SK-N-SH (cell line): ENCODE results near the gene DACH1. TPM values are rescaled to one million over a fixed set of nuclear protein-coding genes. Genes with fewer than 3 reads are reported as not detected.

Experiments
- CTCF ChIA-PET: fragments of 300-600, 350-600 bp; formaldehyde crosslinking; extraction: SDS; loops from one replicate; lab custom pipeline; 2021; lab: Yijun Ruan, JAX
- POLR2A ChIA-PET: fragments of 350-600 bp; sonication (Branson Sonifier 250); formaldehyde crosslinking; extraction: SDS; loops from one replicate; lab custom pipeline; 2020; ENCODE audit warnings: antibody characterized with exemption, inconsistent platforms; lab: Yijun Ruan, JAX
- DNase-seq: peaks from one replicate; pipeline ENCODE4 v3.0.0; 2012
- H2AFZ ChIP-seq: fragments of 200-600 bp; sonication (generic); 2 replicates; pipeline ENCODE4 v1.8.1; 2016; ENCODE audit warnings: antibody characterized with exemption, mild to moderate bottlenecking, low read depth
- H3F3A ChIP-seq: fragments of 200-600 bp; sonication (generic); replicated peaks from 2 replicates; pipeline ENCODE3; 2016; ENCODE audit warnings: antibody characterized with exemption, mild to moderate bottlenecking; ENCODE audit not compliant: insufficient read depth
- H3K27ac ChIP-seq, 2 experiments: fragments of 200-500 bp in 1 of 2; fragments of 200-600 bp in 1 of 2; sonication (Bioruptor generic) in 1 of 2; sonication (generic), shearing (Covaris generic) in 1 of 2; 2 replicates each; pipeline versions ENCODE4 v1.5.1 to v1.6.1; 2014 to 2016; ENCODE audit warnings: low read depth in 2 of 2, inconsistent platforms in 1 of 2, low read length in 1 of 2, mild to moderate bottlenecking in 1 of 2, mixed read lengths in 1 of 2
- H3K27me3 ChIP-seq: fragments of 200-600 bp; sonication (generic), shearing (Covaris generic); 2 replicates; pipeline ENCODE4 v1.6.1; 2016; ENCODE audit warnings: mixed run types; ENCODE audit not compliant: insufficient read depth
- H3K36me3 ChIP-seq, 2 experiments: fragments of 200-500 bp in 1 of 2; fragments of 200-600 bp in 1 of 2; sonication (Bioruptor generic) in 1 of 2; sonication (generic) in 1 of 2; replicated peaks in 1 of 2; 2 replicates each; pipeline versions ENCODE3 to v1.5.1; 2014 to 2016; ENCODE audit warnings: low read length in 1 of 2, mild to moderate bottlenecking in 1 of 2; ENCODE audit not compliant: insufficient read depth in 2 of 2, control insufficient read depth in 1 of 2
- H3K4me1 ChIP-seq, 2 experiments: fragments of 200-500 bp in 1 of 2; fragments of 200-600 bp in 1 of 2; sonication (Bioruptor generic) in 1 of 2; sonication (generic), shearing (Covaris generic) in 1 of 2; 2 replicates each; pipeline versions ENCODE4 v1.5.1 to v1.6.1; 2014 to 2016; ENCODE audit warnings: low read depth in 1 of 2, low read length in 1 of 2, mixed run types in 1 of 2; ENCODE audit not compliant: insufficient read depth in 2 of 2, control insufficient read depth in 1 of 2
- H3K4me2 ChIP-seq: fragments of 200-600 bp; sonication (generic), shearing (Covaris generic); 2 replicates; pipeline ENCODE4 v1.6.1; 2017; ENCODE audit warnings: mixed run types
- H3K4me3 ChIP-seq, 2 experiments: fragments of 200-500 bp in 1 of 2; fragments of 200-600 bp in 1 of 2; sonication (Bioruptor generic) in 1 of 2; sonication (generic), shearing (Covaris generic) in 1 of 2; 2 replicates each; pipeline versions ENCODE4 v1.5.1 to v1.8.1; 2014 to 2016; ENCODE audit warnings: low read depth in 2 of 2, inconsistent platforms in 1 of 2, low read length in 1 of 2, mild to moderate bottlenecking in 1 of 2, mixed read lengths in 1 of 2, moderate library complexity in 1 of 2
- H3K79me2 ChIP-seq: fragments of 200-600 bp; sonication (generic); 2 replicates; pipeline ENCODE4 v1.8.1; 2017; ENCODE audit warnings: mild to moderate bottlenecking; ENCODE audit not compliant: insufficient read depth
- H3K9ac ChIP-seq: fragments of 200-600 bp; sonication (generic); 2 replicates; pipeline ENCODE4 v1.6.1; 2017; ENCODE audit warnings: mixed run types
- H3K9me2 ChIP-seq: fragments of 200-600 bp; sonication (generic); 2 replicates; pipeline ENCODE4 v1.6.1; 2017; ENCODE audit warnings: mixed run types
- H3K9me3 ChIP-seq: fragments of 200-600 bp; sonication (generic); 2 replicates; pipeline ENCODE4 v1.6.1; 2017; ENCODE audit warnings: mixed run types, mild to moderate bottlenecking, moderate library complexity
- H4K20me1 ChIP-seq: fragments of 200-600 bp; sonication (generic); 2 replicates; pipeline ENCODE4 v1.6.1; 2017; ENCODE audit warnings: mild to moderate bottlenecking, mixed run types; ENCODE audit not compliant: insufficient read depth
- ELF1 ChIP-seq: IDR thresholded peaks from 2 replicates; pipeline ENCODE4 v1.4.0; 2012
- FOSL2 ChIP-seq: IDR thresholded peaks from 2 replicates; pipeline ENCODE4 v1.4.0; 2012; ENCODE audit warnings: low read depth, mild to moderate bottlenecking, moderate library complexity, borderline replicate concordance
- GABPA ChIP-seq: IDR thresholded peaks from 2 replicates; pipeline ENCODE4 v1.4.0; 2012; ENCODE audit warnings: low read depth, mild to moderate bottlenecking
- NRF1 ChIP-seq: IDR thresholded peaks from 2 replicates; pipeline ENCODE4 v1.6.1; 2012; ENCODE audit warnings: low read depth, mild to moderate bottlenecking, low read length
- TCF12 ChIP-seq: IDR thresholded peaks from 2 replicates; pipeline ENCODE4 v1.4.0; 2012
- TEAD4 ChIP-seq: IDR thresholded peaks from 2 replicates; pipeline ENCODE4 v1.4.0; 2012; ENCODE audit warnings: mild to moderate bottlenecking, borderline replicate concordance; ENCODE audit not compliant: insufficient read depth
- ZBTB33 ChIP-seq: IDR thresholded peaks from 2 replicates; pipeline ENCODE4 v1.4.0; 2012; ENCODE audit warnings: low read depth, borderline replicate concordance
- WGBS: methylation state at CpG from one replicate; pipeline ENCODE4 v1.1.6; 2017; ENCODE audit warnings: low lambda C conversion rate; 5-methylcytosine and 5-hydroxymethylcytosine counted together
- polyA plus RNA-seq, 3 experiments: library from polyadenylated mRNA; depleted of rRNA; stranded (reverse); fragments of >200 nt; gene quantifications; 2 replicates each; pipeline ENCODE4 v1.2.3, GENCODE V29; 2012
- TF ChIP-seq, protein P1 (sequence below): fragments of 150-350 bp; IDR thresholded peaks from 2 replicates; pipeline ENCODE4 v1.6.1; 2017; ENCODE audit warnings: antibody characterized with exemption, low read length, low read depth, borderline replicate concordance
- TF ChIP-seq, protein P2 (sequence below): IDR thresholded peaks from 2 replicates; pipeline ENCODE4; 2012
- TF ChIP-seq, protein P3 (sequence below): IDR thresholded peaks from 2 replicates; pipeline ENCODE4 v1.6.1; 2012; ENCODE audit warnings: mild to moderate bottlenecking, low read depth, low read length, moderate library complexity
- TF ChIP-seq, protein P4 (sequence below): fragments of 150-350 bp; IDR thresholded peaks from 2 replicates; pipeline ENCODE4 v1.6.1; 2016; ENCODE audit warnings: mild to moderate bottlenecking, low read depth, low read length

DACH1 gene
- polyA plus RNA-seq, 1 of the 3 experiments (the other 2 are of a cell fraction): 0.21 TPM

DNA sequence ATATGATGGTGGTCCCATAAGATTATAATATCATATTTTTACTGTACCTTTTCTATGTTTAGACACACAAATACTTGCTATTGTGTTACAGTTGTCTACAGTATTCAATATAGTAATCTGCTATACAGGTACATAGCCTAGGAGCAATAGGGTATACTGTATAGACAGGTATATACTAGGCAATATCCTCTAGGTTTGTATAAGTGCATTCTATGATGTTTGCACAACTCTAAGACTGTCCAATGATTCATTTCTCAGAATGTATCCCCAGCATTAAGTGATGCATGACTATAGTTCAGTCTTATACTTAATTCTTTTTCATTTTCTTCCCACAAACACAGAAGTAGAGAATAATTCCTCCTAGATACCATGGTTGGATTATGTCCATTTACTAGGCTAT, 383.3 kb downstream of the DACH1 start:
- TF ChIP-seq FOSL2: no peak
- no peak for TF ChIP-seq TEAD4
- TF ChIP-seq NRF1: no peak
- TF ChIP-seq, protein P1, sequence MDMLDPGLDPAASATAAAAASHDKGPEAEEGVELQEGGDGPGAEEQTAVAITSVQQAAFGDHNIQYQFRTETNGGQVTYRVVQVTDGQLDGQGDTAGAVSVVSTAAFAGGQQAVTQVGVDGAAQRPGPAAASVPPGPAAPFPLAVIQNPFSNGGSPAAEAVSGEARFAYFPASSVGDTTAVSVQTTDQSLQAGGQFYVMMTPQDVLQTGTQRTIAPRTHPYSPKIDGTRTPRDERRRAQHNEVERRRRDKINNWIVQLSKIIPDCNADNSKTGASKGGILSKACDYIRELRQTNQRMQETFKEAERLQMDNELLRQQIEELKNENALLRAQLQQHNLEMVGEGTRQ: no peak
- TF ChIP-seq, protein P2, sequence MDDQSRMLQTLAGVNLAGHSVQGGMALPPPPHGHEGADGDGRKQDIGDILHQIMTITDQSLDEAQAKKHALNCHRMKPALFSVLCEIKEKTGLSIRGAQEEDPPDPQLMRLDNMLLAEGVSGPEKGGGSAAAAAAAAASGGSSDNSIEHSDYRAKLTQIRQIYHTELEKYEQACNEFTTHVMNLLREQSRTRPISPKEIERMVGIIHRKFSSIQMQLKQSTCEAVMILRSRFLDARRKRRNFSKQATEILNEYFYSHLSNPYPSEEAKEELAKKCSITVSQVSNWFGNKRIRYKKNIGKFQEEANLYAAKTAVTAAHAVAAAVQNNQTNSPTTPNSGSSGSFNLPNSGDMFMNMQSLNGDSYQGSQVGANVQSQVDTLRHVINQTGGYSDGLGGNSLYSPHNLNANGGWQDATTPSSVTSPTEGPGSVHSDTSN: no peak
- no peak overlapping the region for H3K4me2 ChIP-seq
- no peak overlapping the region for H3K4me3 ChIP-seq
- no peaks in the 10 kb centered on the region for H3K79me2 ChIP-seq
- H3K4me1 ChIP-seq: no peaks in the 10 kb centered on the region
- H3K9ac ChIP-seq: no peak overlapping the region
- no peak overlapping the region for H2AFZ ChIP-seq
- no peaks in the 10 kb centered on the region for H3K9me3 ChIP-seq
- CTCF ChIA-PET: interaction anchor here (1.1 kb wide), 1 partner anchor 63 kb away, joined by 3 read pairs; no protein-coding TSS in a partner anchor
- peaks cover 0 to 2% of the 10 kb centered on the region in 2 experiments for H3K36me3 ChIP-seq
- H4K20me1 ChIP-seq: no peaks in the 10 kb centered on the region
- POLR2A ChIA-PET: no interaction called here
- no peaks in the 10 kb centered on the region for H3K9me2 ChIP-seq
- no peaks in the 10 kb centered on the region for H3K27me3 ChIP-seq
- H3K27ac ChIP-seq: no peak overlapping the region
- H3F3A ChIP-seq: no peaks in the 10 kb centered on the region
- DNase-seq: no peak

DNA sequence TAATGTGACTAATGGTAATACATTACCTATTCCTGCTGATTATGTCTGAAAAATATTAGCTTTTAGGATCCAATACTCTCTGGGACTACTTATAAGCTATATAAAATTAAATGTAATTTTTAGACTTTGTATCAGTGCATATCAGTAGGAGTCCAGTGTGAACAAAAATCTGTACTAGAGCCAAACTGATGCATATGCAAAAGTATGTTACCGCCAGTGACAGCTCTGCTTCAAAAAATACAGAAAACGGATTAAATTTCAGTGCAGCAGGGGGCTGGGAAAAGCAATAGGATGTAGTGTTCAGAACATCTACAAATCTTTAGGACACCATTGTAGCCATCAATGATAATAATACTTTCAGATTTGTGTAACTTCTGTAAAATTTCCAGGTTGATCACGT, 385.5 kb downstream of the DACH1 start:
- POLR2A ChIA-PET: no interaction called here
- Histone ChIP-seq H3K9me2 (no peaks in the 10 kb centered on the region), H3K9me3 (no peaks in the 10 kb centered on the region), H3K4me3 (no peak overlapping the region), H3K27ac (no peak overlapping the region), H3K4me1 (no peaks in the 10 kb centered on the region), H3K36me3 (peaks cover 0 to 2% of the 10 kb centered on the region in 2 experiments), H3F3A (no peaks in the 10 kb centered on the region), H2AFZ (no peak overlapping the region), H3K27me3 (no peaks in the 10 kb centered on the region), H3K79me2 (no peaks in the 10 kb centered on the region), H3K4me2 (no peak overlapping the region)
- 81% methylated on average over 3 of the region's 3 CpGs for WGBS
- DNase-seq: no peak
- CTCF ChIA-PET: no interaction called here
- TF ChIP-seq ZBTB33 (no peak), GABPA (no peak), TCF12 (no peak), ELF1 (no peak)
- TF ChIP-seq, protein P3, sequence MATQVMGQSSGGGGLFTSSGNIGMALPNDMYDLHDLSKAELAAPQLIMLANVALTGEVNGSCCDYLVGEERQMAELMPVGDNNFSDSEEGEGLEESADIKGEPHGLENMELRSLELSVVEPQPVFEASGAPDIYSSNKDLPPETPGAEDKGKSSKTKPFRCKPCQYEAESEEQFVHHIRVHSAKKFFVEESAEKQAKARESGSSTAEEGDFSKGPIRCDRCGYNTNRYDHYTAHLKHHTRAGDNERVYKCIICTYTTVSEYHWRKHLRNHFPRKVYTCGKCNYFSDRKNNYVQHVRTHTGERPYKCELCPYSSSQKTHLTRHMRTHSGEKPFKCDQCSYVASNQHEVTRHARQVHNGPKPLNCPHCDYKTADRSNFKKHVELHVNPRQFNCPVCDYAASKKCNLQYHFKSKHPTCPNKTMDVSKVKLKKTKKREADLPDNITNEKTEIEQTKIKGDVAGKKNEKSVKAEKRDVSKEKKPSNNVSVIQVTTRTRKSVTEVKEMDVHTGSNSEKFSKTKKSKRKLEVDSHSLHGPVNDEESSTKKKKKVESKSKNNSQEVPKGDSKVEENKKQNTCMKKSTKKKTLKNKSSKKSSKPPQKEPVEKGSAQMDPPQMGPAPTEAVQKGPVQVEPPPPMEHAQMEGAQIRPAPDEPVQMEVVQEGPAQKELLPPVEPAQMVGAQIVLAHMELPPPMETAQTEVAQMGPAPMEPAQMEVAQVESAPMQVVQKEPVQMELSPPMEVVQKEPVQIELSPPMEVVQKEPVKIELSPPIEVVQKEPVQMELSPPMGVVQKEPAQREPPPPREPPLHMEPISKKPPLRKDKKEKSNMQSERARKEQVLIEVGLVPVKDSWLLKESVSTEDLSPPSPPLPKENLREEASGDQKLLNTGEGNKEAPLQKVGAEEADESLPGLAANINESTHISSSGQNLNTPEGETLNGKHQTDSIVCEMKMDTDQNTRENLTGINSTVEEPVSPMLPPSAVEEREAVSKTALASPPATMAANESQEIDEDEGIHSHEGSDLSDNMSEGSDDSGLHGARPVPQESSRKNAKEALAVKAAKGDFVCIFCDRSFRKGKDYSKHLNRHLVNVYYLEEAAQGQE: no peak
- TF ChIP-seq, protein P4, sequence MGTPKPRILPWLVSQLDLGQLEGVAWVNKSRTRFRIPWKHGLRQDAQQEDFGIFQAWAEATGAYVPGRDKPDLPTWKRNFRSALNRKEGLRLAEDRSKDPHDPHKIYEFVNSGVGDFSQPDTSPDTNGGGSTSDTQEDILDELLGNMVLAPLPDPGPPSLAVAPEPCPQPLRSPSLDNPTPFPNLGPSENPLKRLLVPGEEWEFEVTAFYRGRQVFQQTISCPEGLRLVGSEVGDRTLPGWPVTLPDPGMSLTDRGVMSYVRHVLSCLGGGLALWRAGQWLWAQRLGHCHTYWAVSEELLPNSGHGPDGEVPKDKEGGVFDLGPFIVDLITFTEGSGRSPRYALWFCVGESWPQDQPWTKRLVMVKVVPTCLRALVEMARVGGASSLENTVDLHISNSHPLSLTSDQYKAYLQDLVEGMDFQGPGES: no peak
- TF ChIP-seq, all 33 proteins: peak for 0
- no peak overlapping the region for H3K9ac ChIP-seq
- no peaks in the 10 kb centered on the region for H4K20me1 ChIP-seq
